GM12892 (cell line): ENCODE measurements around the gene EGF.

ENCODE experiments used
- POLR2A ChIP-seq: IDR thresholded peaks from 2 replicates; pipeline ENCODE4 v1.6.1; 2011; ENCODE audit warnings: low read depth, low read length, control low read depth
- POLR2AphosphoS5 ChIP-seq: IDR thresholded peaks from 2 replicates; pipeline ENCODE4 v1.6.1; 2011; ENCODE audit warnings: low read depth, low read length, control low read depth
- TAF1 ChIP-seq: IDR thresholded peaks from 2 replicates; pipeline ENCODE4 v1.6.1; 2011; ENCODE audit warnings: low read depth, mild to moderate bottlenecking, control low read depth, low read length, borderline replicate concordance

- TF ChIP-seq POLR2A (no peak), TAF1 (no peak), POLR2AphosphoS5 (no peak)
Measured at GRCh38 chr4:109939190-109939589, 26.5 kb downstream of the EGF start.
